ENCODE measurements around the gene SLC22A4.

SLC22A4 gene

GRCh38 chr5:132275367-132276220 is 18.6 kb upstream of the SLC22A4 start:
- no peak for DNase-seq

- no peak for DNase-seq
Observed at GRCh38 chr5:132277256-132277655, 16.9 kb upstream of the SLC22A4 start.

GRCh38 chr5:132277971-132278853 is 16.0 kb upstream of the SLC22A4 start:
- DNase-seq: no peak

- no peak for DNase-seq
Observed at GRCh38 chr5:132279801-132280200, 14.4 kb upstream of the SLC22A4 start.

- DNase-seq: no peak
Observed at GRCh38 chr5:132280371-132281240, 13.6 kb upstream of the SLC22A4 start.

GRCh38 chr5:132281856-132282614 is 12.2 kb upstream of the SLC22A4 start:
- no peak for DNase-seq

- DNase-seq: no peak
Observed at GRCh38 chr5:132283423-132284043, 10.7 kb upstream of the SLC22A4 start.

- DNase-seq: no peak
Observed at GRCh38 chr5:132289097-132289496, 5.1 kb upstream of the SLC22A4 start.

- no peak for DNase-seq
Observed at GRCh38 chr5:132291026-132291425, 3.2 kb upstream of the SLC22A4 start.

- peak in 13 of 14 donors; percentile 42 to 94 (median 84) for DNase-seq
Observed at GRCh38 chr5:132293066-132293991, 865 bp upstream of the SLC22A4 start.

GRCh38 chr5:132294728-132295504 is 722 bp downstream of the SLC22A4 start:
- peak in 4 of 14 donors; percentile 11 to 74 (median 46) for DNase-seq

GRCh38 chr5:132295505-132296411 is 1.6 kb downstream of the SLC22A4 start:
- DNase-seq: peak in 1 of 14 donors; percentile 27

GRCh38 chr5:132296412-132297016 is 2.3 kb downstream of the SLC22A4 start:
- peak in 1 of 14 donors; percentile 41 for DNase-seq

GRCh38 chr5:132297211-132297940 is 3.2 kb downstream of the SLC22A4 start:
- no peak for DNase-seq

GRCh38 chr5:132298298-132299212 is 4.4 kb downstream of the SLC22A4 start:
- no peak for DNase-seq

GRCh38 chr5:132299917-132300316 is 5.7 kb downstream of the SLC22A4 start:
- DNase-seq: no peak
